Ramos (cell line): Measurements from ENCODE around the gene KCNH4.
"Not testable (repeated sequence)": the region's sequence is repeated elsewhere in the genome, so short reads cannot be mapped to it uniquely, and the experiment has no call there.

Experiments used
- in situ Hi-C: fragments of 300-500 bp; cut with MboI; formaldehyde crosslinking; loops from one replicate; pipeline ENCODE4 v1.14.3; 2022; ENCODE audit warnings: low sequenced_read_pairs; ENCODE audit not compliant: unreplicated experiment

The KCNH4 gene

DNA sequence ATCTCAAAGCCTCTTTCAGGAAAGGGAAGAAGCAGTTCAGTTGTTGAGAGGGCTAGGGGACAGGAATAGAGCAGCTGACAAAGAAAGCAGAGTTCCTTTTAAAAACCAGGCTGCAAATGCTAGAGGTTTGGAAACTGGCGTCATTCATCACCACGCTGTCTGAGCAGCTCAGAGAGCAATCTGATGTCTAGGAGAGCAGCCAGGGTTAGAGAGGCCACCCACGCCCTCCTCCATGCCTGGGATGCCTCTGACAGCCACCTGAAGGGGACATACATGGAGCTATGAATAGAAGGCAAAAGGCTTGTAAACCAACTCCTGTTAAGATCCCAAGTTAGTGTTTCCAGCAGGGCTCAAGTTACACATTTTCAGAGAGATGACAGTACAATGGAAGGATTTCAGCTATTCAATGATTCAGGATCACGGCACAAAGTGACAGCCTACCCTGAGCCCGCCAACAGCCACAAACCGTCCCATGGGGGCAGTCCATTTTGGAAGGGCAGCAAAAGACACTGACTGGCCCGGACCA lies 38.5 kb downstream of the KCNH4 start:
- in situ Hi-C loops = no loop called here

DNA sequence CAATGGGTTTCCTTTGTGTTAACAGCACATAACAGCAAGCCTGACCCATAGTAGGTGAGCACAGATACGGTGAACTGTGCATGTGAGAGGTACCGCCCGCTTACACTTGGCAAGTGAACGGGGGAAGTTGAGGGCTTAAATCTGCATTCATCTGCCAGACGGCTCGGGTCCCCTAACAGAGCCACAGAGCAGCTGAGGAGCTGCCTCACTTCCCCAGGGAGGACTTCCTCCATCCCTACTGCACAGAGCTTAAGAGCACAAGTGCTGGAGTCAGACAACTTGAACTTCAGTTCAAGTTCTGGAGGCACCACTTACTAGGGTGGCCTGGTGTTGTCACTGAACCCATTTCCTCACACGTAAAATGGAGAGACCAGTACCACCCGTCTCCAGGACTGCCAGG lies 39.6 kb downstream of the KCNH4 start:
- in situ Hi-C loops = no loop called here

- in situ Hi-C loops = not testable (repeated sequence)
Measured at GRCh38 chr17:42140690-42141089, 40.3 kb downstream of the KCNH4 start.

GRCh38 chr17:42138749-42139492 lies 42.0 kb downstream of the KCNH4 start:
- in situ Hi-C loops = no loop called here

DNA sequence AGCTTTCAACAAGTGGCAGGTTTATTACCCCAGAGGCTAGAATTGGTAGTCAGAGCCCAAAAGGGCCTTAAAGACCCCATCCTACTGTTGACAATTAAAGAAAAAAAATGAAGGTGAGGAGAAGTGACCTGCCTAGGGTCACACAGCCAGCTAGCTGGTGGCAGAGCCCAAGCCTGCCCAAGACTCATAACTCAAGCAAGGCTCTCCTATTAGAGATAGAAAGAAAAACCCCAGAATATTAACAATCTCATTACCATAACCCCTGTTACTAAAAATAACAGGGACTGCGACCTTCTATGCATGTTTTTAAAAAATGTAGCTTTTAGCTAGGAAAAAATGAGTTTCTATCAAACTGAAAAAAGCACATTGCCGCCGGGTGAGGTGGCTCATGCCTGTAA lies 44.3 kb downstream of the KCNH4 start:
- in situ Hi-C loops = no loop called here

- in situ Hi-C loops = no loop called here
Measured at GRCh38 chr17:42135664-42136653, 45.0 kb downstream of the KCNH4 start.

DNA sequence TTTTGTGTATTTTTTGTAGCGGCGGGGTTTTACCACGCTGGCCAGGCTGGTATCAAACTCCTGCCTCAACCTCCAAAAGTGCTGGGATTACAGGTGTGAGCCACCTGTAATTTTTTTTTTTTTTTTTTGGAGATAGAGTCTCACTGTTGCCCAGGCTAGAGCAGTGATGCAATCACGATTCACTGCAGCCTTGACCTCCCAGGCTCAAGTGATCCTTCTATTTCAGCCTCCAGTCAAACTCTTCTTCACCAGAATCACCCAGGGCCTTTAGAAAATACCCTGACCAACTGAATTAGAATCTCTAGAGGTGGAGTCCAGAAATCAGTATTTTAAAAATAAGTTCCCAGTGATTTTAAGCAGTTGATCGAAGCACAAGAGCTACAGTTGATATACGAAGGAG lies 45.8 kb downstream of the KCNH4 start:
- in situ Hi-C loops = no loop called here

- in situ Hi-C loops = no loop called here
Measured at GRCh38 chr17:42133461-42134041, 47.4 kb downstream of the KCNH4 start.

- in situ Hi-C loops = no loop called here
Measured at GRCh38 chr17:42132941-42133340, 48.0 kb downstream of the KCNH4 start.

GRCh38 chr17:42131981-42132432 lies 48.9 kb downstream of the KCNH4 start:
- in situ Hi-C loops = no loop called here

GRCh38 chr17:42131232-42131631 lies 49.7 kb downstream of the KCNH4 start:
- in situ Hi-C loops = no loop called here

- in situ Hi-C loops = no loop called here
Measured at GRCh38 chr17:42130310-42130936, 50.5 kb downstream of the KCNH4 start.

DNA sequence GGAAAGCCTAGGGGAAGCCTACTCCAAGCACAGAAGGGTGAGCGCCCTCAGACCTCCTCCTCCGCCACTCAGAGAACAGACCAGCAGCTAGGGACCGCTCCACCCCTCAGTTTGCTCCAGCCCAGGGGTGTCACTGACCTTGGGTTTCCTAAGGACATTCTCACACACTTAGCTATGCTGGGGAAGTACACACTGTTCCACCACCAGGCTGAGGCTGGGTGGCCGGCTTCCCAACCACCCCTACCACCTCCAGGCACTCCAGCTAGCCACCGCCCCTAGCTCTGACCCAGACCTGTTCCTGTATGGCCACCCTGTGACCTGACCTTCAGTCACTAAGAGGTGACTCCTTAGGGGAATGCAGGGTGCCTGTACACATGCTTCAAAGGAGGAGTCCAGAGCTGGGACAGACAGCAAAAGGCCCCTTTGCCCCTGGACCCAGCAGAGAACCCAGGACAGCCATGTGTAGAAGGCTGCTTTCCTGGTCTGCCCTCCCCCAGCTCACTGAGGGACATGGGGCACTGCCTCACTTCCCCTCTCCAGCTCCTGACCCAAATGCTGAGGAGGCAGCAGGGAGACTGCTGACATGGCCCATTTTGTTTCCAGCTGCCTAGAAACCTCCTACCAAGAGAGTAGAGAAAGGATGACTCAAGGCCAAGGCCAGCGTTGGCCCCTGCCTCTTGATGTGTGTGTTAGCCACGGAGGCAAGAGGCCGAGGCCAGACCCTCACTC lies 51.7 kb downstream of the KCNH4 start:
- in situ Hi-C loops = no loop called here

DNA sequence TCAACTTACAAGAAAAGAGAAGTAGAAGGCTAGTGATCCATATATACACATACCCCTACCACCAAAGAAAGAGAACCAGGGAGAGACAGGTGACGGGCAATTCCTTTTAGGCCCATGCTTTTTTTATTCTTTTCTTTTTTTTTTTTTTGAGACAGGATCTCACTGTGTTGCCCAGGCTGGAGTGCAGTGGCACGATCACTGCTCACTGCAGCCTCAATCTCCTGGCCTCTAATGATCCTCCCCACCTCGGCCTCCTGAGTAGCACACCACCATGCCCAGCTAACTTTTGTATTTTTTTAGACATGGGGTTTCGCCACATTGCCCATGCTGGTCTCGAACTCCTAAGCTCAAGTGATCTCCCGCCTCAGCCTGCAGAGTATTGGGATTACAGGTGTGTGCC lies 53.5 kb downstream of the KCNH4 start:
- in situ Hi-C loops = no loop called here

- in situ Hi-C loops = no loop called here
Measured at GRCh38 chr17:42126836-42127235, 54.1 kb downstream of the KCNH4 start.

- in situ Hi-C loops = no loop called here
Measured at GRCh38 chr17:42125565-42125964, 55.4 kb downstream of the KCNH4 start.

GRCh38 chr17:42124256-42124655 lies 56.7 kb downstream of the KCNH4 start:
- in situ Hi-C loops = loop anchor here (25.0 kb wide), 1 partner anchor 387 kb away; the partner anchor contains the start of gene HAP1

GRCh38 chr17:42122371-42123303 lies 58.3 kb downstream of the KCNH4 start, which contains the start of gene HSPB9:
Gene HSPB9 (plus strand): TSS chr17:42122804. CDS start chr17:42122851, 47 bp downstream.
- in situ Hi-C loops = loop anchor here (25.0 kb wide), 1 partner anchor 385 kb away; the partner anchor contains the start of gene HAP1
